Stomach (tissue), 9 donors: ENCODE results near the gene KCNK5. TPM values are rescaled to one million over a fixed set of nuclear protein-coding genes. Genes with fewer than 3 reads are reported as not detected.

Experiments used
- DNase-seq, 2 donors: peaks; one replicate each; pipeline versions ENCODE4 v3.0.0 to v3.0.0-alpha.2; 2013 to 2019
- H3K27ac ChIP-seq, 5 donors: fragments of 200-600 bp in 4 of 5; sonication (generic) in 4 of 5; one replicate each; pipeline ENCODE4 v1.5.1; 2013 to 2019; ENCODE audit warnings: mild to moderate bottlenecking in 1 of 5, moderate library complexity in 1 of 5
- H3K27me3 ChIP-seq, 3 donors: fragments of 200-600 bp; sonication (generic); one replicate each; pipeline ENCODE4 v1.5.1; 2017 to 2019; ENCODE audit warnings: mixed run types in 1 of 3
- H3K36me3 ChIP-seq, 4 donors: fragments of 200-600 bp; sonication (generic); 1 replicate in 3 of 4; 2 replicates in 1 of 4; pipeline ENCODE4 v1.5.1; 2016 to 2019
- H3K4me1 ChIP-seq, 4 donors: fragments of 200-600 bp; sonication (generic); one replicate each; pipeline ENCODE4 v1.5.1; 2016 to 2019
- H3K4me3 ChIP-seq, 4 donors: fragments of 200-600 bp; sonication (generic) in 3 of 4; one replicate each; pipeline ENCODE4 v1.5.1; 2016 to 2019; ENCODE audit warnings: mild to moderate bottlenecking in 1 of 4
- H3K9me3 ChIP-seq, 4 donors: fragments of 200-600 bp; sonication (generic); one replicate each; pipeline ENCODE4 v1.5.1; 2016 to 2019
- EP300 ChIP-seq: sonication (generic); formaldehyde crosslinking; IDR thresholded peaks from one replicate; pipeline ENCODE4 v1.6.1; 2017; ENCODE audit warnings: antibody characterized with exemption
- POLR2A ChIP-seq, 4 donors: fragments of 450-650 bp; IDR thresholded peaks; one replicate each; pipeline ENCODE4 v1.6.1; 2016; ENCODE audit warnings: antibody characterized with exemption in 4 of 4, control low read depth in 2 of 4, mild to moderate bottlenecking in 1 of 4, moderate library complexity in 1 of 4
- POLR2AphosphoS5 ChIP-seq, 3 donors: sonication (generic); formaldehyde crosslinking; IDR thresholded peaks; one replicate each; pipeline ENCODE4 v1.6.1; 2016; ENCODE audit warnings: antibody characterized with exemption in 3 of 3
- WGBS, 5 donors: extraction: QIAGEN DNeasy Blood & Tissue Kit in 3 of 5; methylation state at CpG; one replicate each; pipeline versions ENCODE4 v1.1.5 to v1.1.7; 2013 to 2018; 5-methylcytosine and 5-hydroxymethylcytosine counted together
- intact Hi-C: fragments of 100-400 bp; cut with DNase I; formaldehyde crosslinking; loops from one replicate; pipeline ENCODE4 v1.15.1; 2023; ENCODE audit warnings: low total_unique reads
- polyA plus RNA-seq, 3 donors: library from polyadenylated mRNA; stranded (reverse); fragments of 200-250 nt; gene quantifications; one replicate each; pipeline ENCODE4 v1.2.3, GENCODE V29; 2013
- total RNA-seq, 5 donors: library from RNA; depleted of rRNA; stranded (reverse); fragments of >200 nt; gene quantifications; one replicate each; pipeline versions ENCODE4 v1.1.0 to v1.2.3, GENCODE V29; 2014 to 2016
- TF ChIP-seq, protein P1 (sequence below), 7 experiments: fragments of 450-650 bp in 4 of 7; fragments of 200-600 bp in 3 of 7; sonication (generic) in 3 of 7; IDR thresholded peaks; one replicate each; pipeline ENCODE4 v1.5.1; 2016 to 2019; ENCODE audit warnings: antibody characterized with exemption in 7 of 7, control low read depth in 2 of 7, mild to moderate bottlenecking in 1 of 7
- donor health status: healthy with polysubstance abuse.
- donor health status: Bipolar disorder and iron deficiency.
- donor health status: healthy.

The KCNK5 gene
- total and polyA plus RNA-seq, 8 donors, result 4.9 to 30.7 (median 10.3) TPM

DNA sequence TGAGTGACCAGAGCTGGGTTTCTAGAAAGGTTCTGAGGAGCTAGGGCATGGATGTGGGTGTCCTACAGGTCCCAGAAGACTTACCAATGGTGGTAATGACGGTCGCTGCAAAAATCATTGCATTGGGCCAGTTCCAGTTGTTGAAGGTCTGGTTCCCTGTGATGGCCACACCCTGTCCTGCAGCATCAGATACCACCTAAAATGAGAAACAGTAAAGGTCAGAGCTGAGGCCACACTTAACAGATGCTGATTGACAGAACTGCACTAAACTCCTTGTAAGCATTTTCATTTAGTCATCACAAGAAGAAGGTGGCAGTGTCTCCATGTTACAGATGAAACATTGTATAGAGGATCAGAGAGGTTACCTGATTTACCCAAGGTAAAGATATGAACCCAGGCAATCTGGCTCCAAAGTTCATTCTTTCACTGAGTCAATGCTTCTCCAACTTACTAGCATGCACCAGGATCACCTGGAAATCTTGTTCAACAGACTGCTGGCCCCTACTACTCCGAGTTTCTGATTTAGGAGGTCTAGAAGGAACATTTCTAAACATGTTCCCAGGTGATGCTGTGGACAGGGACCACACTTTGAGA is 33.4 kb downstream of the KCNK5 start:
- DNase-seq, result no peak
- Histone ChIP-seq H3K27me3 (no peaks in the 10 kb centered on the region), H3K9me3 (no peaks in the 10 kb centered on the region), H3K4me3 (no peak overlapping the region), H3K36me3 (peaks cover 8 to 45% (median 31%) of the 10 kb centered on the region in 4 donors), H3K4me1 (peaks cover 0 to 50% (median 20%) of the 10 kb centered on the region in 4 donors), H3K27ac (peak overlapping the region in 3 of 5 donors; percentile 0 to 48 (median 40))
- intact Hi-C loops, result no loop called here
- WGBS, 5 donors, result 78 to 94% (median 85%) methylated on average over 3 of the region's 3 CpGs
- TF ChIP-seq POLR2AphosphoS5 (IDR thresholded peaks at IDR 0.05), result no peak
- TF ChIP-seq, protein P1, sequence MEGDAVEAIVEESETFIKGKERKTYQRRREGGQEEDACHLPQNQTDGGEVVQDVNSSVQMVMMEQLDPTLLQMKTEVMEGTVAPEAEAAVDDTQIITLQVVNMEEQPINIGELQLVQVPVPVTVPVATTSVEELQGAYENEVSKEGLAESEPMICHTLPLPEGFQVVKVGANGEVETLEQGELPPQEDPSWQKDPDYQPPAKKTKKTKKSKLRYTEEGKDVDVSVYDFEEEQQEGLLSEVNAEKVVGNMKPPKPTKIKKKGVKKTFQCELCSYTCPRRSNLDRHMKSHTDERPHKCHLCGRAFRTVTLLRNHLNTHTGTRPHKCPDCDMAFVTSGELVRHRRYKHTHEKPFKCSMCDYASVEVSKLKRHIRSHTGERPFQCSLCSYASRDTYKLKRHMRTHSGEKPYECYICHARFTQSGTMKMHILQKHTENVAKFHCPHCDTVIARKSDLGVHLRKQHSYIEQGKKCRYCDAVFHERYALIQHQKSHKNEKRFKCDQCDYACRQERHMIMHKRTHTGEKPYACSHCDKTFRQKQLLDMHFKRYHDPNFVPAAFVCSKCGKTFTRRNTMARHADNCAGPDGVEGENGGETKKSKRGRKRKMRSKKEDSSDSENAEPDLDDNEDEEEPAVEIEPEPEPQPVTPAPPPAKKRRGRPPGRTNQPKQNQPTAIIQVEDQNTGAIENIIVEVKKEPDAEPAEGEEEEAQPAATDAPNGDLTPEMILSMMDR (IDR thresholded peaks at IDR 0.05), result no peak
- no peak for TF ChIP-seq POLR2A (IDR thresholded peaks at IDR 0.05)
- no peak for TF ChIP-seq EP300

- 96 to 98% (median 97%) methylated on average over 9 of the region's 9 CpGs for WGBS, 5 donors
- Histone ChIP-seq H3K4me3 (no peak overlapping the region), H3K9me3 (no peaks in the 10 kb centered on the region), H3K27me3 (no peaks in the 10 kb centered on the region), H3K27ac (no peak overlapping the region), H3K36me3 (peaks cover 8 to 57% (median 36%) of the 10 kb centered on the region in 4 donors), H3K4me1 (peaks cover 0 to 49% (median 24%) of the 10 kb centered on the region in 4 donors)
- intact Hi-C loops, result no loop called here
- TF ChIP-seq POLR2AphosphoS5 (IDR thresholded peaks at IDR 0.05) (no peak), EP300 (no peak)
- no peak for DNase-seq
Observed at GRCh38 chr6:39194466-39194865, 34.8 kb downstream of the KCNK5 start.

- intact Hi-C loops, result no loop called here
- H3K27ac ChIP-seq, result no peak overlapping the region
- peaks cover 8 to 57% (median 36%) of the 10 kb centered on the region in 4 donors for H3K36me3 ChIP-seq
- no peaks in the 10 kb centered on the region for H3K27me3 ChIP-seq
- TF ChIP-seq EP300 (no peak), POLR2A (IDR thresholded peaks at IDR 0.05) (no peak), POLR2AphosphoS5 (IDR thresholded peaks at IDR 0.05) (no peak)
- TF ChIP-seq, protein P1 (IDR thresholded peaks at IDR 0.05), result no peak
- peak in 1 of 2 donors; percentile 69 for DNase-seq
- H3K4me1 ChIP-seq, result peaks cover 0 to 49% (median 29%) of the 10 kb centered on the region in 4 donors
- no peak overlapping the region for H3K4me3 ChIP-seq
- 51 to 70% (median 63%) methylated on average over 2 of the region's 2 CpGs for WGBS, 5 donors
- no peaks in the 10 kb centered on the region for H3K9me3 ChIP-seq
Observed at GRCh38 chr6:39193201-39193791, 36.0 kb downstream of the KCNK5 start.

DNA sequence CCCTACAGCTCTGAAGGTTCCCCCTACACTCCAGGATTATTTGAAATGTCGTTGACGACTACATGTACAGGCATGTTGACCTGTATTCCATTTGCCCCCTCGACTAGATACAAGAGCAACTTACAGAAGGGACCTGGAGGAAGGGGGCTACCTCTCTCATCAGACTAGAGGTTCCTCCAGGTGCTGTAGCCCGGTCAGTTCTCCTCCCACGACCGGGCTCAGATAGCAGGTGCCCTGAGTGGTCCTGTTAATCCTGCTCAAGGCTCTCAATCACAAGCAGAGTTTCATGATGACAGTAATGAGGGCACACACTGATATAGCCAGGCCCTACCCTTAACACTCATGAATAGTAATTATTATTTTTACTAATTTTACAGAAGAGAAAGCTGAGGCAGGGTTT is 36.5 kb downstream of the KCNK5 start:
- no peak for DNase-seq
- Histone ChIP-seq H3K36me3 (peaks cover 8 to 57% (median 36%) of the 10 kb centered on the region in 4 donors), H3K4me1 (peaks cover 0 to 50% (median 32%) of the 10 kb centered on the region in 4 donors), H3K9me3 (no peaks in the 10 kb centered on the region), H3K27me3 (no peaks in the 10 kb centered on the region), H3K4me3 (no peak overlapping the region), H3K27ac (no peak overlapping the region)
- intact Hi-C loops, result no loop called here
- TF ChIP-seq POLR2AphosphoS5 (IDR thresholded peaks at IDR 0.05) (no peak), POLR2A (IDR thresholded peaks at IDR 0.05) (no peak), EP300 (no peak)
- TF ChIP-seq, protein P1 (IDR thresholded peaks at IDR 0.05), result no peak
- 78 to 92% (median 84%) methylated on average over 6 of the region's 6 CpGs for WGBS, 5 donors
